ENCODE results near the gene SUCLA2.

Gene SUCLA2

GRCh38 chr13:47990920-47991466 lies 10.1 kb downstream of the SUCLA2 start:
- Histone ChIP-seq H3K27me3 (replicated peaks; ENCODE audit: control insufficient read depth, insufficient read depth, low read length) (no peaks in the 10 kb centered on the region), H3K9ac (ENCODE audit: low read length) (no peak overlapping the region), H3K9me3 (ENCODE audit: control insufficient read depth, low read length) (no peaks in the 10 kb centered on the region), H3K36me3 (ENCODE audit: control insufficient read depth, insufficient read depth, low read length, severe bottlenecking) (peaks cover 53% of the 10 kb centered on the region), H3K4me3 (ENCODE audit: low read length) (no peak overlapping the region), H3K4me1 (ENCODE audit: control insufficient read depth, insufficient read depth, low read length) (peaks cover 24% of the 10 kb centered on the region)
- no peak for DNase-seq (ENCODE audit: low read depth)

- no peak for DNase-seq (ENCODE audit: low read depth)
- Histone ChIP-seq H3K27me3 (replicated peaks; ENCODE audit: control insufficient read depth, insufficient read depth, low read length) (no peaks in the 10 kb centered on the region), H3K4me3 (ENCODE audit: low read length) (no peak overlapping the region), H3K9me3 (ENCODE audit: control insufficient read depth, low read length) (no peaks in the 10 kb centered on the region), H3K9ac (ENCODE audit: low read length) (no peak overlapping the region), H3K36me3 (ENCODE audit: control insufficient read depth, insufficient read depth, low read length, severe bottlenecking) (peaks cover 59% of the 10 kb centered on the region), H3K4me1 (ENCODE audit: control insufficient read depth, insufficient read depth, low read length) (peaks cover 24% of the 10 kb centered on the region)
These were observed 10.6 kb downstream of the SUCLA2 start for GRCh38 chr13:47990427-47990826.

- no peak overlapping the region for H3K4me3 ChIP-seq (ENCODE audit: low read length)
- peaks cover 30% of the 10 kb centered on the region for H3K36me3 ChIP-seq (ENCODE audit: control insufficient read depth, insufficient read depth, low read length, severe bottlenecking)
- H3K9ac ChIP-seq (ENCODE audit: low read length) = no peak overlapping the region
- peaks cover under 1% of the 10 kb centered on the region for H3K9me3 ChIP-seq (ENCODE audit: control insufficient read depth, low read length)
- H3K27me3 ChIP-seq (replicated peaks; ENCODE audit: control insufficient read depth, insufficient read depth, low read length) = no peaks in the 10 kb centered on the region
- no peak for DNase-seq (ENCODE audit: low read depth)
- H3K4me1 ChIP-seq (ENCODE audit: control insufficient read depth, insufficient read depth, low read length) = peaks cover 6% of the 10 kb centered on the region
These were observed 18.0 kb downstream of the SUCLA2 start for GRCh38 chr13:47983070-47983469.

GRCh38 chr13:47976325-47976724 lies 24.7 kb downstream of the SUCLA2 start:
- H3K4me1 ChIP-seq (ENCODE audit: control insufficient read depth, insufficient read depth, low read length) = no peaks in the 10 kb centered on the region
- peaks cover 10% of the 10 kb centered on the region for H3K9me3 ChIP-seq (ENCODE audit: control insufficient read depth, low read length)
- no peak for DNase-seq (ENCODE audit: low read depth)
- H3K27me3 ChIP-seq (replicated peaks; ENCODE audit: control insufficient read depth, insufficient read depth, low read length) = no peaks in the 10 kb centered on the region
- H3K4me3 ChIP-seq (ENCODE audit: low read length) = no peak overlapping the region
- H3K9ac ChIP-seq (ENCODE audit: low read length) = no peak overlapping the region
- peaks cover 32% of the 10 kb centered on the region for H3K36me3 ChIP-seq (ENCODE audit: control insufficient read depth, insufficient read depth, low read length, severe bottlenecking)

- Histone ChIP-seq H3K9me3 (ENCODE audit: control insufficient read depth, low read length) (peaks cover 3% of the 10 kb centered on the region), H3K9ac (ENCODE audit: low read length) (no peak overlapping the region), H3K36me3 (ENCODE audit: control insufficient read depth, insufficient read depth, low read length, severe bottlenecking) (peaks cover 64% of the 10 kb centered on the region), H3K4me3 (ENCODE audit: low read length) (no peak overlapping the region), H3K4me1 (ENCODE audit: control insufficient read depth, insufficient read depth, low read length) (no peaks in the 10 kb centered on the region), H3K27me3 (replicated peaks; ENCODE audit: control insufficient read depth, insufficient read depth, low read length) (no peaks in the 10 kb centered on the region)
- DNase-seq (ENCODE audit: low read depth) = no peak
These were observed 36.2 kb downstream of the SUCLA2 start for GRCh38 chr13:47964863-47965262.

- Histone ChIP-seq H3K4me1 (ENCODE audit: control insufficient read depth, insufficient read depth, low read length) (no peaks in the 10 kb centered on the region), H3K9me3 (ENCODE audit: control insufficient read depth, low read length) (peaks cover 10% of the 10 kb centered on the region), H3K27me3 (replicated peaks; ENCODE audit: control insufficient read depth, insufficient read depth, low read length) (no peaks in the 10 kb centered on the region), H3K9ac (ENCODE audit: low read length) (no peak overlapping the region), H3K36me3 (ENCODE audit: control insufficient read depth, insufficient read depth, low read length, severe bottlenecking) (peaks cover 64% of the 10 kb centered on the region), H3K4me3 (ENCODE audit: low read length) (no peak overlapping the region)
- DNase-seq (ENCODE audit: low read depth) = no peak
These were observed 38.8 kb downstream of the SUCLA2 start for GRCh38 chr13:47962237-47962636.

GRCh38 chr13:47959468-47960247 lies 41.4 kb downstream of the SUCLA2 start:
- Histone ChIP-seq H3K4me3 (ENCODE audit: low read length) (no peak overlapping the region), H3K36me3 (ENCODE audit: control insufficient read depth, insufficient read depth, low read length, severe bottlenecking) (peaks cover 66% of the 10 kb centered on the region), H3K9ac (ENCODE audit: low read length) (no peak overlapping the region), H3K27me3 (replicated peaks; ENCODE audit: control insufficient read depth, insufficient read depth, low read length) (no peaks in the 10 kb centered on the region), H3K9me3 (ENCODE audit: control insufficient read depth, low read length) (peaks cover 10% of the 10 kb centered on the region), H3K4me1 (ENCODE audit: control insufficient read depth, insufficient read depth, low read length) (no peaks in the 10 kb centered on the region)
- no peak for DNase-seq (ENCODE audit: low read depth)

- Histone ChIP-seq H3K4me3 (ENCODE audit: low read length) (no peak overlapping the region), H3K27me3 (replicated peaks; ENCODE audit: control insufficient read depth, insufficient read depth, low read length) (no peaks in the 10 kb centered on the region), H3K4me1 (ENCODE audit: control insufficient read depth, insufficient read depth, low read length) (no peaks in the 10 kb centered on the region), H3K9ac (ENCODE audit: low read length) (no peak overlapping the region), H3K9me3 (ENCODE audit: control insufficient read depth, low read length) (peaks cover 10% of the 10 kb centered on the region), H3K36me3 (ENCODE audit: control insufficient read depth, insufficient read depth, low read length, severe bottlenecking) (peaks cover 63% of the 10 kb centered on the region)
- no peak for DNase-seq (ENCODE audit: low read depth)
These were observed 44.0 kb downstream of the SUCLA2 start for GRCh38 chr13:47957073-47957472.

GRCh38 chr13:47955836-47956235 lies 45.2 kb downstream of the SUCLA2 start:
- DNase-seq (ENCODE audit: low read depth) = no peak
- Histone ChIP-seq H3K4me3 (ENCODE audit: low read length) (no peak overlapping the region), H3K4me1 (ENCODE audit: control insufficient read depth, insufficient read depth, low read length) (no peaks in the 10 kb centered on the region), H3K9me3 (ENCODE audit: control insufficient read depth, low read length) (peaks cover 10% of the 10 kb centered on the region), H3K27me3 (replicated peaks; ENCODE audit: control insufficient read depth, insufficient read depth, low read length) (no peaks in the 10 kb centered on the region), H3K9ac (ENCODE audit: low read length) (no peak overlapping the region), H3K36me3 (ENCODE audit: control insufficient read depth, insufficient read depth, low read length, severe bottlenecking) (peaks cover 63% of the 10 kb centered on the region)

- Histone ChIP-seq H3K27me3 (replicated peaks; ENCODE audit: control insufficient read depth, insufficient read depth, low read length) (no peaks in the 10 kb centered on the region), H3K4me3 (ENCODE audit: low read length) (no peak overlapping the region), H3K4me1 (ENCODE audit: control insufficient read depth, insufficient read depth, low read length) (no peaks in the 10 kb centered on the region), H3K9ac (ENCODE audit: low read length) (no peak overlapping the region), H3K36me3 (ENCODE audit: control insufficient read depth, insufficient read depth, low read length, severe bottlenecking) (peaks cover 53% of the 10 kb centered on the region), H3K9me3 (ENCODE audit: control insufficient read depth, low read length) (no peaks in the 10 kb centered on the region)
- no peak for DNase-seq (ENCODE audit: low read depth)
These were observed 51.3 kb downstream of the SUCLA2 start for GRCh38 chr13:47949799-47950198.

- Histone ChIP-seq H3K4me3 (ENCODE audit: low read length) (no peak overlapping the region), H3K27me3 (replicated peaks; ENCODE audit: control insufficient read depth, insufficient read depth, low read length) (no peaks in the 10 kb centered on the region), H3K9ac (ENCODE audit: low read length) (no peak overlapping the region), H3K9me3 (ENCODE audit: control insufficient read depth, low read length) (no peaks in the 10 kb centered on the region), H3K36me3 (ENCODE audit: control insufficient read depth, insufficient read depth, low read length, severe bottlenecking) (peaks cover 65% of the 10 kb centered on the region), H3K4me1 (ENCODE audit: control insufficient read depth, insufficient read depth, low read length) (no peaks in the 10 kb centered on the region)
- DNase-seq (ENCODE audit: low read depth) = peak; percentile 59
These were observed 55.3 kb downstream of the SUCLA2 start for GRCh38 chr13:47945738-47946137.

Measured in adipocyte (in vitro differentiated cells).